GM12891 (cell line): Measurements from ENCODE around the gene UQCR10.
A peak's percentile ranks its signal among the peaks of the same experiment; 100 is the strongest.

Experiments used
- POLR2A ChIP-seq: IDR thresholded peaks from 2 replicates; pipeline ENCODE4 v1.6.1; 2011; ENCODE audit warnings: low read depth, low read length, control low read depth
- POLR2AphosphoS5 ChIP-seq: IDR thresholded peaks from 2 replicates; pipeline ENCODE4 v1.6.1; 2011; ENCODE audit warnings: low read depth, low read length, control low read depth
- TAF1 ChIP-seq: IDR thresholded peaks from 2 replicates; pipeline ENCODE4 v1.6.1; 2011; ENCODE audit warnings: low read depth, low read length, control low read depth

DNA sequence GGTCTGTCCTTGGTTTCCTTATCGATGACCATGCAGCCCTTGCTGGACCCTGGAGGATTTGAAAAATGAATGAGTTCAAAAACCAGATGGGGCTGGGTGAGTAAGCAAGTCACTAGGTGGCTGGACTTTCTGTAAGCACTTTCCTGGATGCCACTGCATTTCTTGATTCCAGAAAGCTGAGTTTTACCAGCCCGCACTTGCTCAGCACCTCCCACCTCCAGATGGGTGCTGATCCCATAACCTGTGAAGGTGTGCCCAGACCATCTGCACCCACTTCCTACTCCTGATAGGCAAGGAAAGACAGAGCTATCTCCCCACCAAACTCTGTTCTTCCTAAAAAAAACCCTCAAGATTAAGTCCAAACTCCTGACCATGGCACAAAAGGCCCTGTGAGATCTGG lies 49.8 kb downstream of the UQCR10 start:
- no peak for TF ChIP-seq TAF1
- no peak for TF ChIP-seq POLR2A
- TF ChIP-seq POLR2AphosphoS5 = 0 out of 2 replicates have a peak, but pooled peaks have one; percentile 6
